Coronary artery (tissue), 2 donors: ENCODE data around the gene DEPDC4.
"Not testable (repeated sequence)": the region's sequence is repeated elsewhere in the genome, so short reads cannot be mapped to it uniquely, and the experiment has no call there.

Experiments used
- DNase-seq: peaks from one replicate; pipeline ENCODE4 v3.0.0-alpha.2; 2017; ENCODE audit warnings: low spot score
- H3K27ac ChIP-seq, 2 donors: fragments of 200-600 bp; sonication (generic); one replicate each; pipeline ENCODE4 v1.5.1; 2016 to 2019
- H3K4me3 ChIP-seq: fragments of 200-600 bp; sonication (generic); 2 replicates; pipeline ENCODE4 v1.5.1; 2016; ENCODE audit warnings: mild to moderate bottlenecking, moderate library complexity
- CTCF ChIP-seq: fragments of 200-600 bp; sonication (generic); IDR thresholded peaks from one replicate; pipeline ENCODE4 v1.5.1; 2019; ENCODE audit warnings: antibody characterized with exemption

The DEPDC4 gene

GRCh38 chr12:100225491-100225890 is 41.4 kb downstream of the DEPDC4 start:
- H3K27ac ChIP-seq = no peak overlapping the region
- no peak overlapping the region for H3K4me3 ChIP-seq
- no peak for TF ChIP-seq CTCF
- no peak for DNase-seq

- H3K27ac ChIP-seq, DNase-seq, H3K4me3 ChIP-seq: not testable (repeated sequence)
Observed at GRCh38 chr12:100222173-100222572, 44.7 kb downstream of the DEPDC4 start.

- H3K4me3 ChIP-seq = no peak overlapping the region
- no peak for TF ChIP-seq CTCF
- no peak overlapping the region for H3K27ac ChIP-seq
- no peak for DNase-seq
Observed at GRCh38 chr12:100221523-100221922, 45.4 kb downstream of the DEPDC4 start.

GRCh38 chr12:100219328-100220109 is 47.4 kb downstream of the DEPDC4 start:
- no peak overlapping the region for H3K27ac ChIP-seq
- no peak for DNase-seq
- no peak for TF ChIP-seq CTCF
- no peak overlapping the region for H3K4me3 ChIP-seq

GRCh38 chr12:100216337-100216736 is 50.5 kb downstream of the DEPDC4 start:
- H3K27ac ChIP-seq = no peak overlapping the region
- no peak for TF ChIP-seq CTCF
- no peak for DNase-seq
- no peak overlapping the region for H3K4me3 ChIP-seq

GRCh38 chr12:100215209-100215608 is 51.7 kb downstream of the DEPDC4 start:
- TF ChIP-seq CTCF = no peak
- DNase-seq = no peak
- H3K27ac ChIP-seq = no peak overlapping the region
- H3K4me3 ChIP-seq = no peak overlapping the region

- no peak overlapping the region for H3K27ac ChIP-seq
- DNase-seq = no peak
- no peak for TF ChIP-seq CTCF
- no peak overlapping the region for H3K4me3 ChIP-seq
Observed at GRCh38 chr12:100214518-100214917, 52.4 kb downstream of the DEPDC4 start.
